Brain pericyte (primary cell): Measurements from ENCODE around the gene SAFB2.

ENCODE experiments used
- DNase-seq: peaks from one replicate; pipeline ENCODE4 v3.0.0-alpha.2; 2012; ENCODE audit warnings: low read depth, low spot score

SAFB2 gene

DNA sequence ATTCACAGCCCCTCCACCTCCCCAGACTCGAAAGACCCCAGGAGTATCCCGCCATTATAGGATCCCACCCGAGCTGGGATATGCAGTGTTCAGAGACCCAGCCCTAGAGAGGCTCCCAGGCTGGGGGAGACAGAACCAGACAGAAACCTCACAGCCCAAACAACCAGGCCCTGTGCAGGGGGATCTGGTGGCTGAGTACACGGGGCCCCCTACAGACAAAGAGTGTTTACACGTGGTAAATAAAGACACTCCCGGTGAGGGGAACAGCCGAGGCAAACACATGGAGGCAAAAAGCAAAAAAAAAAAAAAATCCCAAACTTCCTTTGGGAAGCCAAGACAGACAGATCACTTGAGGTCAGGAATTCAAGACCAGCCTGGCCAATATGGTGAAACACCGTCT, 79.9 kb downstream of the SAFB2 start:
- no peak for DNase-seq

GRCh38 chr19:5541456-5541855, 81.1 kb downstream of the SAFB2 start:
- no peak for DNase-seq

DNA sequence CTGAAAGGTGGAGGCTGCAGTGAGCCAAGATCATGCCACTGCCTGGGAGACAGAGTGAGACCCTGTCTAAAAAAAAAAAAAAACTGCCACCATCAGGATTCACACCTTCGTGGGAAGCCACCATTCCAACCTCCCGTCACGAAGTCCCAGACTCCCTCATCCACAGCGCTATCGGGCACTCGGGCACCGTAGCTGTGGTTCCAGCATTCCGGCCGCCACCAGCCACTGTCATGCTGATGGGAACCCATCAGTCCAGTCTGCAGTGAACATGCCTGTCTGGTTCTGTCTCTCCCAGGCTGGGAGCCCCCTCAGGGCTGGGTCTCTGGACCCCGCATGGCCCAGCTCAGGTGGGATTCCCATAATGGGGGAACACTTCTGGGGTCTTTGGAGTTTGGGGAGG, 82.4 kb downstream of the SAFB2 start:
- DNase-seq = no peak

DNA sequence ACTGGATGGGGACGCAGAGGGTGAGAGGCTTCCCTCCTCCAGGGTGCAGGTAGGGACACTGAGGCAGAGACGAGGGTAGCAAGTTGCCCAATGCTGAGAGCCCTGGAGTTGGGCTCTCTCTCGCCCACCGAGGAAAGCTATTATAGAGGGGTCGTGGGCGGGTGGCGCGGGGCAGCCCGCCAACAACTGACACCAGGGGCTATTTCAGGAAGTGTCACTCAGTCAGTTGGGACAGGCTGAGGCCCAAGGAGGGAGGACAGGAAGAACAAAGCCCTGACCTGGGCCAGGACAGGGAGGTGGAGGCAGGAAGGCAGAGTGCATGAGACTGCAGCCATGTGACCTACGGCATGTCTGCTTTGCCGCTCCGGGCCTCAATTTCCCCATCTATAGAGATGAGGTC, 84.7 kb downstream of the SAFB2 start:
- DNase-seq = no peak
